ENCODE results near the gene GPHN. TPM values are rescaled to one million over a fixed set of nuclear protein-coding genes. Genes with fewer than 3 reads are reported as not detected.

GPHN gene
- total RNA-seq, 1 experiment from 2014 or later: 4.1 TPM

DNA sequence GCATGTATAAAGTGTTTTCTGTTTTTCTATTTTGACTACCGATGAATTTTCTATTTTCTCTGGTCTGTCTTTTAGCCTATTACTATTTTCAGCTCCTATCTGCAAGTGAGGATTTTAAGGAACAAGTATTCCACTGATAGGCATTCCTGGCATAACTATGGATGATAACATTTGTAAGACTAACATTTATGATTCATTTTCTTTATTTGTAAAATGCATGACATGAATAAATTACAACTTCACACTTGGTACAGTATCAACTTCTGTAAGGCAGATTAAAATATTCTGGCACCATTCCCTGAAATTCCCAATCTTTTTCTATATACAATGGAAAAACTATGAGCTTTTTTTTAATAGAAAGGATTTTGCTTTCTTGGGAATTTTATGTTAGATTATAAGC lies 560.3 kb downstream of the GPHN start:
- DNase-seq: no peak
- H3K79me2 ChIP-seq (ENCODE audit: low read length): no peaks in the 10 kb centered on the region
- no peak overlapping the region for H3K4me2 ChIP-seq (ENCODE audit: low read depth, low read length, poor library complexity, severe bottlenecking)
- H2AFZ ChIP-seq (ENCODE audit: low read length): no peak overlapping the region
- no peaks in the 10 kb centered on the region for H3K9me3 ChIP-seq (ENCODE audit: low read length)
- no peaks in the 10 kb centered on the region for H3K4me1 ChIP-seq (ENCODE audit: low read length)
- H3K9ac ChIP-seq (ENCODE audit: low read length): no peak overlapping the region
- no peaks in the 10 kb centered on the region for H3K36me3 ChIP-seq (ENCODE audit: insufficient read depth, low read length)
- H3K27me3 ChIP-seq (ENCODE audit: low read length): no peaks in the 10 kb centered on the region
- H3K4me3 ChIP-seq (ENCODE audit: low read length): no peak overlapping the region
- H4K20me1 ChIP-seq (ENCODE audit: insufficient read depth, low read depth, low read length): no peaks in the 10 kb centered on the region
- no peak overlapping the region for H3K27ac ChIP-seq (ENCODE audit: low read length)
- no peaks in the 10 kb centered on the region; the same call in 1 of the 2 replicates for H3K9me2 ChIP-seq (replicated peaks; ENCODE audit: insufficient read depth, low read length)

DNA sequence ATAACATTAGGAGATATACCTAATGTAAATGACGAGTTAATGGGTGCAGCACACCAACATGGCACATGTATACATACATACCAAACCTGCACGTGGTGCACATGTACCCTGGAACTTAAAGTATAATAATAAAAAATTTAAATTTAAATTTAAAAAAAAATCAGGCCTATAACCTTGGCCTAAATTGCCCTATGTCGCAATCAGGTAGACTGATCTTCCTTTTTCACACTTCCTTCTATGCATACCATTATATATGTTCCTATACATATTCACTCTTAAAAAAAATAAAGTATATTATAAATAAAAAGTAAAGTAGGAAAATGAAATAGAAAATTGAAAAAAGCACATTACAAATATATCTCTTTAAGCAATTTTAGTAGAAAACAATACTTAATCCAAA lies 563.6 kb downstream of the GPHN start:
- no peaks in the 10 kb centered on the region; the same call in 1 of the 2 replicates for H3K9me2 ChIP-seq (replicated peaks; ENCODE audit: insufficient read depth, low read length)
- H3K27me3 ChIP-seq (ENCODE audit: low read length): no peaks in the 10 kb centered on the region
- no peak overlapping the region for H3K4me2 ChIP-seq (ENCODE audit: low read depth, low read length, poor library complexity, severe bottlenecking)
- H3K36me3 ChIP-seq (ENCODE audit: insufficient read depth, low read length): no peaks in the 10 kb centered on the region
- no peak overlapping the region for H3K4me3 ChIP-seq (ENCODE audit: low read length)
- H3K79me2 ChIP-seq (ENCODE audit: low read length): no peaks in the 10 kb centered on the region
- no peak overlapping the region for H3K27ac ChIP-seq (ENCODE audit: low read length)
- no peaks in the 10 kb centered on the region for H3K9me3 ChIP-seq (ENCODE audit: low read length)
- no peaks in the 10 kb centered on the region for H4K20me1 ChIP-seq (ENCODE audit: insufficient read depth, low read depth, low read length)
- H3K9ac ChIP-seq (ENCODE audit: low read length): no peak overlapping the region
- no peak for DNase-seq
- H3K4me1 ChIP-seq (ENCODE audit: low read length): no peaks in the 10 kb centered on the region
- H2AFZ ChIP-seq (ENCODE audit: low read length): no peak overlapping the region

GRCh38 chr14:67077921-67078320 lies 570.0 kb downstream of the GPHN start:
- H3K4me1 ChIP-seq (ENCODE audit: low read length): no peaks in the 10 kb centered on the region
- H3K4me3 ChIP-seq (ENCODE audit: low read length): no peak overlapping the region
- no peak overlapping the region for H3K27ac ChIP-seq (ENCODE audit: low read length)
- H3K36me3 ChIP-seq (ENCODE audit: insufficient read depth, low read length): no peaks in the 10 kb centered on the region
- DNase-seq: no peak
- no peak overlapping the region for H2AFZ ChIP-seq (ENCODE audit: low read length)
- no peak overlapping the region for H3K9ac ChIP-seq (ENCODE audit: low read length)
- no peak overlapping the region for H3K4me2 ChIP-seq (ENCODE audit: low read depth, low read length, poor library complexity, severe bottlenecking)
- 0 out of 2 replicates have a peak, but pooled peaks cover 3% of the 10 kb centered on the region for H3K27me3 ChIP-seq (ENCODE audit: low read length)
- H3K9me3 ChIP-seq (ENCODE audit: low read length): no peaks in the 10 kb centered on the region
- no peaks in the 10 kb centered on the region for H3K9me2 ChIP-seq (replicated peaks; ENCODE audit: insufficient read depth, low read length)
- H3K79me2 ChIP-seq (ENCODE audit: low read length): no peaks in the 10 kb centered on the region
- no peaks in the 10 kb centered on the region for H4K20me1 ChIP-seq (ENCODE audit: insufficient read depth, low read depth, low read length)

DNA sequence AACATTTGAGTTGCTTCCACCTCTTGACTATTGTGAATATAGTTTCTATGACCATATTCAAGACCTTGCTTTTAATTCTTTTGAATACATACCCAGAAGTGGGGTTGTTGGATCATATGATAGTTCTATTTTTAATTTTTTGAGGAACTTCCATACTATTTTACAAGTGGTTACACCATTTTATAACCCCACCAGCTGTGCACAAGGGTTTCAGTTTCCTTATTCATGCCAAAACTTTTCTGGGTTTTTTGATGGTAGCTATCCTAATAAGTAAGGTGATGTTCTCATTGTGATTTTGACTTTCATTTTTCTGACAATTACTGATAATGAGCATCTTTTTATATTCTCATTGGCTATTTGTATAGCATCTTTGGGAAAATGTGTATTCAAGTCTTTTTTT lies 571.9 kb downstream of the GPHN start:
- Histone ChIP-seq H3K9me2 (replicated peaks; ENCODE audit: insufficient read depth, low read length) (no peaks in the 10 kb centered on the region), H3K27ac (ENCODE audit: low read length) (no peak overlapping the region), H3K27me3 (ENCODE audit: low read length) (0 out of 2 replicates have a peak, but pooled peaks cover 3% of the 10 kb centered on the region), H3K36me3 (ENCODE audit: insufficient read depth, low read length) (no peaks in the 10 kb centered on the region), H3K9ac (ENCODE audit: low read length) (no peak overlapping the region), H3K4me3 (ENCODE audit: low read length) (no peak overlapping the region), H2AFZ (ENCODE audit: low read length) (no peak overlapping the region), H4K20me1 (ENCODE audit: insufficient read depth, low read depth, low read length) (no peaks in the 10 kb centered on the region), H3K79me2 (ENCODE audit: low read length) (no peaks in the 10 kb centered on the region), H3K9me3 (ENCODE audit: low read length) (no peaks in the 10 kb centered on the region), H3K4me2 (ENCODE audit: low read depth, low read length, poor library complexity, severe bottlenecking) (no peak overlapping the region), H3K4me1 (ENCODE audit: low read length) (no peaks in the 10 kb centered on the region)
- no peak for DNase-seq

GRCh38 chr14:67108230-67108629 lies 600.3 kb downstream of the GPHN start:
- H3K9ac ChIP-seq (ENCODE audit: low read length): no peak overlapping the region
- H3K4me2 ChIP-seq (ENCODE audit: low read depth, low read length, poor library complexity, severe bottlenecking): no peak overlapping the region
- H3K79me2 ChIP-seq (ENCODE audit: low read length): no peaks in the 10 kb centered on the region
- no peak for DNase-seq
- H3K27me3 ChIP-seq (ENCODE audit: low read length): no peaks in the 10 kb centered on the region
- H3K4me3 ChIP-seq (ENCODE audit: low read length): no peak overlapping the region
- H3K9me2 ChIP-seq (replicated peaks; ENCODE audit: insufficient read depth, low read length): no peaks in the 10 kb centered on the region
- H4K20me1 ChIP-seq (ENCODE audit: insufficient read depth, low read depth, low read length): no peaks in the 10 kb centered on the region
- no peaks in the 10 kb centered on the region for H3K4me1 ChIP-seq (ENCODE audit: low read length)
- no peaks in the 10 kb centered on the region for H3K36me3 ChIP-seq (ENCODE audit: insufficient read depth, low read length)
- H2AFZ ChIP-seq (ENCODE audit: low read length): no peak overlapping the region
- H3K27ac ChIP-seq (ENCODE audit: low read length): no peak overlapping the region
- no peaks in the 10 kb centered on the region for H3K9me3 ChIP-seq (ENCODE audit: low read length)

DNA sequence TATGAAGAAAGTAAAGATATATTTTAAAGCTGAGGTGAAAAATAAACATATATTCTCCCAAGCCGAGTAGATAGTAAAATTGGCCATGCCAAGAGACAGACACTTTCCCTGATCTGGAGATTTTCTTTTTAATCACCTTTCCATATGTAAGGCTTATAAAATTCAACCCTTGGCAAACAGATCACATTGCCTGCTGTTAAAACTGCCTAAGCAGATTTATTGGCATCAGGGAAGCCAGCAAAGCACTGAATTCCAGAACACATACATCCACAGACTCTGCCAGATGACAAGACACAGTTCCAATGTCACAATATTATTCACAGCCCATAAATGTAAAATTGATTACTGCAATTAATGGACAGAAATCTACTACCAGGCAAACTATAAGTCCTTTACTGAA lies 603.1 kb downstream of the GPHN start:
- H3K79me2 ChIP-seq (ENCODE audit: low read length): no peaks in the 10 kb centered on the region
- H3K9ac ChIP-seq (ENCODE audit: low read length): no peak overlapping the region
- no peak overlapping the region for H2AFZ ChIP-seq (ENCODE audit: low read length)
- no peaks in the 10 kb centered on the region for H4K20me1 ChIP-seq (ENCODE audit: insufficient read depth, low read depth, low read length)
- H3K27me3 ChIP-seq (ENCODE audit: low read length): no peaks in the 10 kb centered on the region
- DNase-seq: no peak
- no peaks in the 10 kb centered on the region for H3K9me2 ChIP-seq (replicated peaks; ENCODE audit: insufficient read depth, low read length)
- no peak overlapping the region for H3K4me3 ChIP-seq (ENCODE audit: low read length)
- H3K4me2 ChIP-seq (ENCODE audit: low read depth, low read length, poor library complexity, severe bottlenecking): no peak overlapping the region
- no peaks in the 10 kb centered on the region for H3K4me1 ChIP-seq (ENCODE audit: low read length)
- H3K9me3 ChIP-seq (ENCODE audit: low read length): no peaks in the 10 kb centered on the region
- no peaks in the 10 kb centered on the region for H3K36me3 ChIP-seq (ENCODE audit: insufficient read depth, low read length)
- H3K27ac ChIP-seq (ENCODE audit: low read length): no peak overlapping the region

GRCh38 chr14:67112344-67112743 lies 604.4 kb downstream of the GPHN start:
- Histone ChIP-seq H3K9ac (ENCODE audit: low read length) (no peak overlapping the region), H3K4me2 (ENCODE audit: low read depth, low read length, poor library complexity, severe bottlenecking) (no peak overlapping the region), H2AFZ (ENCODE audit: low read length) (no peak overlapping the region), H3K27me3 (ENCODE audit: low read length) (no peaks in the 10 kb centered on the region), H3K36me3 (ENCODE audit: insufficient read depth, low read length) (no peaks in the 10 kb centered on the region), H3K9me2 (replicated peaks; ENCODE audit: insufficient read depth, low read length) (no peaks in the 10 kb centered on the region), H4K20me1 (ENCODE audit: insufficient read depth, low read depth, low read length) (no peaks in the 10 kb centered on the region), H3K79me2 (ENCODE audit: low read length) (no peaks in the 10 kb centered on the region), H3K4me1 (ENCODE audit: low read length) (no peaks in the 10 kb centered on the region), H3K27ac (ENCODE audit: low read length) (no peak overlapping the region), H3K4me3 (ENCODE audit: low read length) (no peak overlapping the region), H3K9me3 (ENCODE audit: low read length) (no peaks in the 10 kb centered on the region)
- DNase-seq: no peak

- no peak overlapping the region for H3K9ac ChIP-seq (ENCODE audit: low read length)
- H4K20me1 ChIP-seq (ENCODE audit: insufficient read depth, low read depth, low read length): no peaks in the 10 kb centered on the region
- H3K4me3 ChIP-seq (ENCODE audit: low read length): no peak overlapping the region
- H3K9me2 ChIP-seq (replicated peaks; ENCODE audit: insufficient read depth, low read length): no peaks in the 10 kb centered on the region
- no peaks in the 10 kb centered on the region for H3K27me3 ChIP-seq (ENCODE audit: low read length)
- H3K9me3 ChIP-seq (ENCODE audit: low read length): no peaks in the 10 kb centered on the region
- no peak overlapping the region for H3K4me2 ChIP-seq (ENCODE audit: low read depth, low read length, poor library complexity, severe bottlenecking)
- H3K79me2 ChIP-seq (ENCODE audit: low read length): no peaks in the 10 kb centered on the region
- H3K36me3 ChIP-seq (ENCODE audit: insufficient read depth, low read length): no peaks in the 10 kb centered on the region
- no peaks in the 10 kb centered on the region for H3K4me1 ChIP-seq (ENCODE audit: low read length)
- no peak overlapping the region for H3K27ac ChIP-seq (ENCODE audit: low read length)
- DNase-seq: no peak
- no peak overlapping the region for H2AFZ ChIP-seq (ENCODE audit: low read length)
These were observed 619.2 kb downstream of the GPHN start for GRCh38 chr14:67127174-67127573.

DNA sequence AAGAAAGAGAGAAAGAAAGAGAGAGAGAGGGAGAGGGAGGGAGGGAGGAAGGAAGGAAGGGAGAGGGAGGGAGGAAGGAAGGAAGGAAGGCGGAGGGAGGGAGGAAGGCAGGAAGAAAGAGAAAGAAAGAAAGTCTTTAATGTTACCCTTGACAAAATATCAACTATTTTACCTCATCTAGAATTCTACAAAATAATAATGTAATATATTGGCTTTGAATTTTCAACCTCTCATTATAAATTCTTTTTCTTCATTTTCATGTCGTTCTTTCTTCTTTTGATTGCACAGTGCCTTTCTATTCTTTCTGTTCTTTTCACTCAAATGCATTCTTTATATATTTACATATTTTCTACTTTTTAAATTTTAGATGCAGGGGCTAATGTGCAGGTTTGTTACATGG lies 621.8 kb downstream of the GPHN start:
- Histone ChIP-seq H3K4me3 (ENCODE audit: low read length) (no peak overlapping the region), H3K4me2 (ENCODE audit: low read depth, low read length, poor library complexity, severe bottlenecking) (no peak overlapping the region), H3K27me3 (ENCODE audit: low read length) (no peaks in the 10 kb centered on the region), H3K4me1 (ENCODE audit: low read length) (no peaks in the 10 kb centered on the region), H3K9me2 (replicated peaks; ENCODE audit: insufficient read depth, low read length) (no peaks in the 10 kb centered on the region), H3K9ac (ENCODE audit: low read length) (no peak overlapping the region), H3K36me3 (ENCODE audit: insufficient read depth, low read length) (no peaks in the 10 kb centered on the region), H4K20me1 (ENCODE audit: insufficient read depth, low read depth, low read length) (no peaks in the 10 kb centered on the region), H2AFZ (ENCODE audit: low read length) (no peak overlapping the region), H3K27ac (ENCODE audit: low read length) (no peak overlapping the region), H3K9me3 (ENCODE audit: low read length) (no peaks in the 10 kb centered on the region), H3K79me2 (ENCODE audit: low read length) (no peaks in the 10 kb centered on the region)
- no peak for DNase-seq
